NT2/D1 (cell line): ENCODE data around the gene MAST4.

Experiments
- SUZ12 ChIP-seq: IDR thresholded peaks from 2 replicates; pipeline ENCODE4 v1.6.1; 2011; ENCODE audit not compliant: insufficient read length, insufficient read depth; ENCODE audit errors: extremely low read depth
- YY1 ChIP-seq: IDR thresholded peaks from 2 replicates; pipeline ENCODE4 v1.6.1; 2011; ENCODE audit not compliant: insufficient read length, insufficient read depth
- ZNF274 ChIP-seq: IDR thresholded peaks from 2 replicates; pipeline ENCODE4 v1.6.1; 2011; ENCODE audit warnings: mild to moderate bottlenecking, low read depth, low read length

- no peak for TF ChIP-seq ZNF274
- TF ChIP-seq SUZ12: no peak
- TF ChIP-seq YY1: no peak
Observed at GRCh38 chr5:66956439-66956838, 360.2 kb downstream of the MAST4 start.
